ENCODE measurements around the gene FRMD4A.
A peak's percentile ranks its signal among the peaks of the same experiment; 100 is the strongest.

FRMD4A gene

DNA sequence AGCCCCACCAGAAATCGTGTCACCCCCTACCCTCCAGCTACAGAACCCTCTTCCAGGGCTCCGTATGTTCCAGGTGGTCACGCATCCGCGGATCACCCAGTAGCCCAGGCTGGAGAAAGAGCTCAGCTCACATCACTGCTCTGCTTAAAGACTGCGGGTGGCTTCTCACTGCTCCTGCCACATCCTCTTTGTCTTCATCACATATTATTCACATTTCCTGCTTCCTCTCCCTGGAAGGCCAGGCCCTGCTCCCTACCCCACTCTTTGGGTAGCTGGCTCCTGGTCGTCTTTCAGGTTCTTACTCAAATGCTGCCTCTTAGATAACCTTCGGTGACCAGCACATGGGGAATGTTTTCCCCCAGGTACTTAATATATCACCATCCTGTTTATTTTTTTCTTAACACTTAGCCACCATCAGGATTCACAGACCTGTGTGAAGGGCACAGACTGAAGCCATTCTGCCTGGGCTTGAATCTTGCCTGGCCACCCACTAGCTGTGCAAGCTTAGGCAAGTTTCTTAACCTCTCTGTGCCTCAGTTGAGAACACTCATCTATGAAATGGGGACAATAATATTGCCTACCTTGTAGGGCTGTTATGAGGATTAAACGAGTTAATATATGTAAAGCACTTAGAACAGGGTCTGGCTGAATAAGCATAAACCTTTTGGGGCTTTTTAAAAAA lies 436.2 kb downstream of the FRMD4A start:
- DNase-seq = no peak

DNA sequence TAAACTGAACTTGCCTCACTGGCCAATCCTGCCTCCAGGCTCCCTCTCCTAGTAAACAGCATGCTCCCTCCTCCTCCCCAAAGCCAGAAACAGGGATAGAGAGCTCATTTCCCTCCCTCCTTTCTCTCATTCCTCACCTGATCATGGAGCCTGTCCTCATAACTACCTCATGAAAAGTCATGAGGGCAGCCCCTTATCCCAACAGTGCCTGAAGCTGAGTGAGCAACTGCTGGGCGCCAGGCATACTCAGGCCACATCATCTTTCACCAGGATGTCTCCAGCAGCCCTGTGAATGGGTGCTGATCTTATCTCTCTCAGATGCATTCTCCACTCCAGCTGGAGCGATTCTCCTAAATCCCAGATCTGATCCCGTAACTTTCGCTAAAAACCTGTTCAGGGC lies 436.8 kb downstream of the FRMD4A start:
- no peak for DNase-seq

DNA sequence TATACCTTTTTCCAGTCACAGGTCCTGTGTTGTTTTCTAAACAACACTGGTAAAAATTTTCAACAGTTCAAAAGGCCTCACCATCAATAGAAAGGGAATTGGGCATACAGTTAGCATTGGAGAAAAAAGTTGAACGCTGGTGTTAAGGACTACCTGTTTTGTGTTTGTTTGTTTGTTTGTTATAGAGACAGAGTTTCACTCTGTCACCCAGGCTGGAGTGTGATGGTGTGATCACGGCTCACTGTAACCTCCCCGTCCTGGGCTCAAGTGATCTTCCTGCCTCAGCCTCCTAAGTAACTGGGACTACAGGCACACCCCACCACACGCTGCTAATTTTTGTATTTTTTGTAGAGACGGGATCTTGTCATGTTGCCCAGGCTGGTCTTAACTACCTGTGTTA lies 437.9 kb downstream of the FRMD4A start:
- no peak for DNase-seq

- DNase-seq = no peak
Measured at GRCh38 chr10:13892001-13892491, 438.7 kb downstream of the FRMD4A start.

- no peak for DNase-seq
Measured at GRCh38 chr10:13891128-13892000, 439.4 kb downstream of the FRMD4A start.

- no peak for DNase-seq
Measured at GRCh38 chr10:13890233-13891127, 440.2 kb downstream of the FRMD4A start.

GRCh38 chr10:13887761-13888160 lies 443.0 kb downstream of the FRMD4A start:
- no peak for DNase-seq

GRCh38 chr10:13885238-13885990 lies 445.3 kb downstream of the FRMD4A start:
- no peak for DNase-seq

- DNase-seq = no peak
Measured at GRCh38 chr10:13883636-13884444, 446.9 kb downstream of the FRMD4A start.

- peak; percentile 91 for DNase-seq
Measured at GRCh38 chr10:13882119-13882711, 448.5 kb downstream of the FRMD4A start.

- DNase-seq = no peak
Measured at GRCh38 chr10:13880760-13881159, 450.0 kb downstream of the FRMD4A start.

- DNase-seq = no peak
Measured at GRCh38 chr10:13877154-13877909, 453.4 kb downstream of the FRMD4A start.

DNA sequence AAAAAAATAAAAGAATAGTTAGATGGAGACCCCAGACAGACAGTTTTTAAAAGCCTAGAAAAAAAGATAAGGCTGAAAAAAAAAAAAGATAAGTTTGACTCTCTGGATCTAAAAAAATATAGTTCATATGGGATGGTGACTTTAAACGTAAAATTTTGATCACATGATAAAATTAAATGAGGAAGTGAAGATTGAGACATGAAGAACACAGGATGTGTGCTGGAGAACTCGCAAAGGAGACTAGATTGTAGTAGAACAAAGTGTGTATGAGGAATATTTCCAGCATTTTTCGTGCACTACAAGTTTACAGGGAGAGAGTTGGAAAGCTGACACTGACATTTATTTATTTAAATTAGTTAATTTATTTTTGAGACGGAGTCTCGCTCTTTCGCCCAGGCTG lies 457.5 kb downstream of the FRMD4A start:
- no peak for DNase-seq

DNA sequence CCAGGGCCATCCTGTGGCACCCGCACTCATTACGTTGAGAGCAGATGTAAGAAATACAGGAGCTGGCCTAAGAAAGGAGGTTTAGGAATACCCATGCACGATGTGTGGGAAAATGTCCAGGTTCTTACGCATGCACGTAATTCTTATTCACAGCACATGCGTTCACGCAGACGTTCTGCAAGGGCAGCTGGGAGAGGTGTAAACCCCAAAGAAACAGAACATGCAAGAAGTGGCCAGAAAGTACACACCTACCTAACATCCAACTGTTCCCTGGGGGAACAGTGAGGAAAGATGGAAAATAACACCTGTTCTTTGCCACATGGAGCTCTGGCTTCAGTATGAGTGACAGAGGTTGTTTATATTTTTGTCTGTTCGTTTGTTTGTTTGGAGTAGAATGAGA lies 458.3 kb downstream of the FRMD4A start:
- DNase-seq = no peak

- no peak for DNase-seq
Measured at GRCh38 chr10:13871776-13872175, 458.9 kb downstream of the FRMD4A start.

GRCh38 chr10:13871011-13871410 lies 459.7 kb downstream of the FRMD4A start:
- no peak for DNase-seq

- DNase-seq = no peak
Measured at GRCh38 chr10:13869295-13869664, 461.4 kb downstream of the FRMD4A start.

DNA sequence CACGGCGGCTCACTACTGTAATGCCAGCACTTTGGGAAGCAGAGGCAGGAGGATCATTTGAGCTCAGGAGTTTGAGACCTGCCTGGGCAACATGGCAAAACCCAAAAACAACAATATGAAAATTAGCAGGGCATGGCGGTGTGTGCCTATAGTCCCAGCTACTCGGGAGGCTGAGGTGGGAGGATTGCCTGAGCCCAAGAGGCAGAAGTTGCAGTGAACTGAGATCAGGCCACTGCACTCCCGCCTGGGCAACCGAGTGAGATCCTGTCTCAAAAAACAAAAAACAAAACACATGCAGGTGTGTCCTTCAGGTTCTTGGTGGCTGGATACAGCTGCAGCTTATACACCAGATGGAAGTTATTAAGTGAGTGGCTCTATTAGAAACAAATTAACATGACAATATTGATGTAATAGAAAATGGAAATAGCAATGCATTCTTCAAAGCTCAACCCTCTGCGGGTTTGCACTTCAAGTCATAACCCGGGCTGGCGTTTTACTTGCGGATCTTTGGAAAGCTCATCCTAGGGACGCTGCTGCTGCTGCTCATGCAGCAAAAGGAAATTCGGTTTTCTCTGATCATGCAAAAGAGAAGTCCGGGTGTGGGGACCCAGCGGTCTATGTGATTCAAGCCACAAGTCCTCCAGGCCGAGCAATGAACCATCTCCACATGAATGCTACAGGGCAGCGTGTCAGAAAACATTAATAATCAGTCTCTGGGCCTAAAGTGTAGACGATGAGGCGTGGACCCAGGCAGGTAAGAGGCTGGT lies 462.0 kb downstream of the FRMD4A start:
- no peak for DNase-seq

DNA sequence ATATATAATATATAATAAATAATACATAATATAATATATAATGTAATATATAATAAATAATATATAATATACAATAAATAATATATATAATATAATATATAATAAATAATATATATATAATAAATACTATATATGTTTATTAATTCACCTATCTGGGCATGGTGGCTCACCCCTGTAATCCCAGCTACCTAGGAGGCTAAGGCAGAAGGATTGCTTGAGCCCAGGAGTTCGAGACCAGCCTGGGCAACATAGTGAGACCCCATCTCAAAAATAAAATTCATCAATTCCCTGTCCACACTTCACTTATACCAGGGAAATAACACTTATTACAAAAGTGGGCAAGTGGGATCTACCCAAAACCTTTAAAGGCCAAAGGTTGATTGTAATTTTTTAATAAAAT lies 462.9 kb downstream of the FRMD4A start:
- no peak for DNase-seq
